Liver (tissue), 9 donors: ENCODE measurements around the gene GRIN1. TPM values are rescaled to one million over a fixed set of nuclear protein-coding genes. Genes with fewer than 3 reads are reported as not detected.

Experiments
- DNase-seq: peaks from one replicate; pipeline ENCODE4 v3.0.0-alpha.2; 2017; ENCODE audit warnings: low spot score
- H3K27ac ChIP-seq, 2 donors: one replicate each; pipeline ENCODE4 v1.7.0; 2013; ENCODE audit warnings: inconsistent platforms in 2 of 2, low read length in 2 of 2, control low read depth in 1 of 2, low read depth in 1 of 2, mild to moderate bottlenecking in 1 of 2
- H3K27me3 ChIP-seq, 4 donors: one replicate each; pipeline versions ENCODE4 v1.6.1 to v1.7.0; 2013; ENCODE audit warnings: low read length in 3 of 4, inconsistent platforms in 1 of 4, mild to moderate bottlenecking in 1 of 4, moderate library complexity in 1 of 4; ENCODE audit not compliant: control insufficient read depth in 4 of 4, insufficient read depth in 4 of 4
- H3K36me3 ChIP-seq, 4 donors: one replicate each; pipeline versions ENCODE4 v1.6.1 to v1.7.0; 2013; ENCODE audit warnings: low read length in 3 of 4, mild to moderate bottlenecking in 3 of 4, low read depth in 1 of 4, moderate library complexity in 1 of 4; ENCODE audit not compliant: control insufficient read depth in 4 of 4, insufficient read depth in 3 of 4
- H3K4me1 ChIP-seq, 4 donors: one replicate each; pipeline versions ENCODE4 v1.6.1 to v1.7.0; 2013; ENCODE audit warnings: low read length in 3 of 4, mild to moderate bottlenecking in 3 of 4, moderate library complexity in 1 of 4; ENCODE audit not compliant: control insufficient read depth in 4 of 4, insufficient read depth in 4 of 4
- H3K4me3 ChIP-seq, 3 donors: one replicate each; pipeline versions ENCODE4 v1.6.1 to v1.7.0; 2013; ENCODE audit warnings: low read length in 3 of 3, control low read depth in 1 of 3, low read depth in 1 of 3, mild to moderate bottlenecking in 1 of 3
- H3K9ac ChIP-seq, 2 donors: one replicate each; pipeline ENCODE4 v1.7.0; 2013; ENCODE audit warnings: low read length in 2 of 2, mild to moderate bottlenecking in 2 of 2, moderate library complexity in 2 of 2, control low read depth in 1 of 2, low read depth in 1 of 2
- H3K9me3 ChIP-seq, 4 donors: one replicate each; pipeline versions ENCODE4 v1.6.1 to v1.7.0; 2013; ENCODE audit warnings: low read length in 3 of 4; ENCODE audit not compliant: control insufficient read depth in 4 of 4
- ATF3 ChIP-seq: IDR thresholded peaks from 2 replicates; pipeline ENCODE4 v1.6.1; 2016; ENCODE audit warnings: antibody characterized with exemption
- CTCF ChIP-seq: fragments of 150-350 bp; IDR thresholded peaks from 2 replicates; pipeline ENCODE4 v1.5.1; 2017; ENCODE audit warnings: improper control_type of control experiment, low read depth, low read length; ENCODE audit not compliant: missing input control
- EGR1 ChIP-seq, 2 donors: IDR thresholded peaks; 2 replicates each; pipeline ENCODE4 v1.6.1; 2016 to 2018; ENCODE audit warnings: antibody characterized with exemption in 2 of 2, low read depth in 2 of 2
- FOXA1 ChIP-seq: IDR thresholded peaks from 2 replicates; pipeline ENCODE4 v1.6.1; 2016; ENCODE audit warnings: antibody characterized with exemption
- FOXA2 ChIP-seq: IDR thresholded peaks from 2 replicates; pipeline ENCODE4 v1.6.1; 2016; ENCODE audit warnings: antibody characterized with exemption
- GABPA ChIP-seq, 2 donors: IDR thresholded peaks in 1 of 2; conservative IDR thresholded peaks in 1 of 2; 2 replicates each; pipeline ENCODE4 v1.6.1; 2016; ENCODE audit warnings: antibody characterized with exemption in 2 of 2, mild to moderate bottlenecking in 1 of 2, moderate library complexity in 1 of 2
- HNF4A ChIP-seq, 2 donors: conservative IDR thresholded peaks; 2 replicates each; pipeline ENCODE4 v1.6.1; 2016; ENCODE audit warnings: antibody characterized with exemption in 2 of 2, mild to moderate bottlenecking in 2 of 2
- HNF4G ChIP-seq: IDR thresholded peaks from 2 replicates; pipeline ENCODE4 v1.6.1; 2016; ENCODE audit warnings: antibody characterized with exemption
- JUND ChIP-seq, 2 donors: IDR thresholded peaks; 2 replicates each; pipeline ENCODE4 v1.6.1; 2016; ENCODE audit warnings: antibody characterized with exemption in 2 of 2
- NR2F2 ChIP-seq: IDR thresholded peaks from 2 replicates; pipeline ENCODE4 v1.6.1; 2016; ENCODE audit warnings: antibody characterized with exemption
- REST ChIP-seq: IDR thresholded peaks from 2 replicates; pipeline ENCODE4 v1.6.1; 2016; ENCODE audit warnings: antibody characterized with exemption, mild to moderate bottlenecking
- RXRA ChIP-seq, 2 donors: IDR thresholded peaks; 2 replicates each; pipeline ENCODE4 v1.6.1; 2017 to 2018; ENCODE audit warnings: antibody characterized with exemption in 2 of 2, mild to moderate bottlenecking in 1 of 2
- SP1 ChIP-seq: IDR thresholded peaks from 2 replicates; pipeline ENCODE4 v1.6.1; 2018; ENCODE audit warnings: antibody characterized with exemption, mild to moderate bottlenecking
- TAF1 ChIP-seq: conservative IDR thresholded peaks from 2 replicates; pipeline ENCODE4 v1.6.1; 2016; ENCODE audit warnings: antibody characterized with exemption, mild to moderate bottlenecking
- ZBTB33 ChIP-seq: IDR thresholded peaks from 2 replicates; pipeline ENCODE4 v1.6.1; 2016; ENCODE audit warnings: antibody characterized with exemption
- WGBS: extraction: QIAGEN DNeasy Blood & Tissue Kit; methylation state at CpG from one replicate; pipeline ENCODE4 v1.1.7; 2013; 5-methylcytosine and 5-hydroxymethylcytosine counted together
- polyA plus RNA-seq, 2 donors: library from polyadenylated mRNA; stranded (reverse) in 1 of 2; unstranded in 1 of 2; fragments of 200-250 nt in 1 of 2; fragments of >200 nt in 1 of 2; fragmentation: Nextera tagmentation in 1 of 2; extraction: Ambion mirVana in 1 of 2; gene quantifications; one replicate each; pipeline versions ENCODE4 v1.2.1 to v1.2.3, GENCODE V29; 2013 to 2015
- total RNA-seq, 2 donors: library from RNA; depleted of rRNA; stranded (reverse); fragments of >200 nt; gene quantifications; one replicate each; pipeline ENCODE4 v1.2.3, GENCODE V29; 2014
- donor health status: healthy.
- donor health status: healthy.
- donor health status: healthy.
- donor health status: healthy.
- donor health status: healthy.

Gene GRIN1
- total and polyA plus RNA-seq, 4 donors = 0.05 TPM; not detected in 3

GRCh38 chr9:137168904-137169856 is 30.2 kb downstream of the GRIN1 start:
- H3K4me1 ChIP-seq = peaks cover 18 to 24% (median 19%) of the 10 kb centered on the region in 4 donors
- no peaks in the 10 kb centered on the region for H3K36me3 ChIP-seq
- WGBS = 1% methylated on average over 124 of the region's 124 CpGs
- no peaks in the 10 kb centered on the region for H3K9me3 ChIP-seq
- no peak for TF ChIP-seq NR2F2
- TF ChIP-seq ZBTB33 = no peak
- no peak for TF ChIP-seq REST
- TF ChIP-seq GABPA (IDR thresholded peaks at IDR 0.05 in 1 of 2, conservative IDR thresholded peaks at IDR 0.05 in 1 of 2) = no peak
- no peak for TF ChIP-seq FOXA2
- TF ChIP-seq ATF3 = no peak
- no peak for TF ChIP-seq SP1
- TF ChIP-seq HNF4G = no peak
- no peak for TF ChIP-seq JUND (IDR thresholded peaks at IDR 0.05)
- no peak for TF ChIP-seq EGR1 (IDR thresholded peaks at IDR 0.05; ENCODE audit: low read depth in 2 of 2)
- TF ChIP-seq RXRA (IDR thresholded peaks at IDR 0.05) = no peak
- no peak for TF ChIP-seq TAF1
- no peak for TF ChIP-seq CTCF
- no peak for TF ChIP-seq HNF4A (conservative IDR thresholded peaks at IDR 0.05)
- no peak for TF ChIP-seq FOXA1
- DNase-seq = no peak
- H3K9ac ChIP-seq = no peak overlapping the region
- H3K27me3 ChIP-seq = peaks cover 7 to 29% (median 11%) of the 10 kb centered on the region in 4 donors
- no peak overlapping the region for H3K27ac ChIP-seq
- H3K4me3 ChIP-seq = peak overlapping the region in 2 of 3 donors; percentile 33 to 42
